Mucosa of descending colon (tissue), 3 donors: ENCODE measurements around the gene SNTG2. TPM values are rescaled to one million over a fixed set of nuclear protein-coding genes. Genes with fewer than 3 reads are reported as not detected.

Experiments used
- ATAC-seq: fragments of 200-7000 bp; cut with Tn5 transposase; one replicate; pipeline ENCODE4 v1.9.1; 2020; ENCODE audit warnings: mild to moderate bottlenecking, moderate library complexity
- DNase-seq, 3 donors: peaks; one replicate each; pipeline ENCODE4 v3.0.0-alpha.2; 2020
- H3K36me3 ChIP-seq: fragments of 200-600 bp; one replicate; pipeline ENCODE4 v1.8.0; 2021; ENCODE audit warnings: low read depth, mild to moderate bottlenecking
- H3K4me1 ChIP-seq: fragments of 200-600 bp; one replicate; pipeline ENCODE4 v1.8.0; 2021; ENCODE audit warnings: low read depth, mild to moderate bottlenecking
- H3K4me3 ChIP-seq: fragments of 200-600 bp; one replicate; pipeline ENCODE4 v1.8.0; 2021; ENCODE audit warnings: mild to moderate bottlenecking
- H3K9me3 ChIP-seq: fragments of 200-600 bp; one replicate; pipeline ENCODE4 v1.8.0; 2021; ENCODE audit warnings: mild to moderate bottlenecking
- intact Hi-C, 2 donors: fragments of 100-400 bp; cut with DNase I in 1 of 2; cut with micrococcal nuclease in 1 of 2; formaldehyde crosslinking; loops; one replicate each; pipeline versions ENCODE4 v1.11.0 to v1.11.1; 2022; cut with DNase I, micrococcal nuclease
- total RNA-seq, 3 donors: library from RNA; stranded (reverse); fragmentation: NEBNext Ultra II Directional in 2 of 3; extraction: Animal tissue kit (Norgen Biotek cat#: 25700) in 2 of 3; gene quantifications; one replicate each; pipeline versions ENCODE4 v1.2.1 to v1.2.4, GENCODE V29; 2021 to 2023
- TF ChIP-seq, protein P1 (sequence below): fragments of 200-600 bp; IDR thresholded peaks from one replicate; pipeline ENCODE4 v1.8.0; 2022; ENCODE audit warnings: antibody characterized with exemption, mild to moderate bottlenecking
- donor health status: DM: no; HTN: no; CAD: no; lungs with moderate emphysema.
- donor health status: DM: no; HTN: no; CAD: no.
- donor health status: DM: no; HTN: yes; CAD: no.

The SNTG2 gene
- total RNA-seq, 3 donors from 2014 or later, result 0.38 to 3.0 (median 2.8) TPM

DNA sequence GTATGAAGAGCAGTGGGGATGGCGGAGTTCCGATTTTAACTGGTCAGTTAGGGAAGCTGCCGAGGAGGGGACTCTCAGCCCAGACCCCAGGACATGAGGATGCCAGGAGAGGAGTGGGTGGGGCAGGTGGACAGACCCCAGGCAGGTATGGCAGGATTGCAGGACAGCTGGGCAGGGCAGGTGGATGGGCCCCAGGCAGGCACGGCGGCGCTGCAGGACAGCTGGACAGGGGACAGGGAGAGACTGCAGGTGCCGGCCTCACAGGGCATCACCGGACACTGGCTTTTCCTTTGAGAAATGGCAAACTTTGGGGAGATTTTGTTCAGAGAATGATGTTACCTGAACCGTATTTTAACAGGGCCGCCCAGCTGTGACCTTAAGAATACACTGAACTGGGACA is 127.7 kb downstream of the SNTG2 start:
- Histone ChIP-seq H3K36me3 (no peaks in the 10 kb centered on the region), H3K4me3 (no peak overlapping the region), H3K9me3 (no peaks in the 10 kb centered on the region), H3K4me1 (no peaks in the 10 kb centered on the region)
- TF ChIP-seq, protein P1, sequence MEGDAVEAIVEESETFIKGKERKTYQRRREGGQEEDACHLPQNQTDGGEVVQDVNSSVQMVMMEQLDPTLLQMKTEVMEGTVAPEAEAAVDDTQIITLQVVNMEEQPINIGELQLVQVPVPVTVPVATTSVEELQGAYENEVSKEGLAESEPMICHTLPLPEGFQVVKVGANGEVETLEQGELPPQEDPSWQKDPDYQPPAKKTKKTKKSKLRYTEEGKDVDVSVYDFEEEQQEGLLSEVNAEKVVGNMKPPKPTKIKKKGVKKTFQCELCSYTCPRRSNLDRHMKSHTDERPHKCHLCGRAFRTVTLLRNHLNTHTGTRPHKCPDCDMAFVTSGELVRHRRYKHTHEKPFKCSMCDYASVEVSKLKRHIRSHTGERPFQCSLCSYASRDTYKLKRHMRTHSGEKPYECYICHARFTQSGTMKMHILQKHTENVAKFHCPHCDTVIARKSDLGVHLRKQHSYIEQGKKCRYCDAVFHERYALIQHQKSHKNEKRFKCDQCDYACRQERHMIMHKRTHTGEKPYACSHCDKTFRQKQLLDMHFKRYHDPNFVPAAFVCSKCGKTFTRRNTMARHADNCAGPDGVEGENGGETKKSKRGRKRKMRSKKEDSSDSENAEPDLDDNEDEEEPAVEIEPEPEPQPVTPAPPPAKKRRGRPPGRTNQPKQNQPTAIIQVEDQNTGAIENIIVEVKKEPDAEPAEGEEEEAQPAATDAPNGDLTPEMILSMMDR, result no peak
- intact Hi-C loops, result no loop called here
- ATAC-seq (no peak), DNase-seq (no peak)

DNA sequence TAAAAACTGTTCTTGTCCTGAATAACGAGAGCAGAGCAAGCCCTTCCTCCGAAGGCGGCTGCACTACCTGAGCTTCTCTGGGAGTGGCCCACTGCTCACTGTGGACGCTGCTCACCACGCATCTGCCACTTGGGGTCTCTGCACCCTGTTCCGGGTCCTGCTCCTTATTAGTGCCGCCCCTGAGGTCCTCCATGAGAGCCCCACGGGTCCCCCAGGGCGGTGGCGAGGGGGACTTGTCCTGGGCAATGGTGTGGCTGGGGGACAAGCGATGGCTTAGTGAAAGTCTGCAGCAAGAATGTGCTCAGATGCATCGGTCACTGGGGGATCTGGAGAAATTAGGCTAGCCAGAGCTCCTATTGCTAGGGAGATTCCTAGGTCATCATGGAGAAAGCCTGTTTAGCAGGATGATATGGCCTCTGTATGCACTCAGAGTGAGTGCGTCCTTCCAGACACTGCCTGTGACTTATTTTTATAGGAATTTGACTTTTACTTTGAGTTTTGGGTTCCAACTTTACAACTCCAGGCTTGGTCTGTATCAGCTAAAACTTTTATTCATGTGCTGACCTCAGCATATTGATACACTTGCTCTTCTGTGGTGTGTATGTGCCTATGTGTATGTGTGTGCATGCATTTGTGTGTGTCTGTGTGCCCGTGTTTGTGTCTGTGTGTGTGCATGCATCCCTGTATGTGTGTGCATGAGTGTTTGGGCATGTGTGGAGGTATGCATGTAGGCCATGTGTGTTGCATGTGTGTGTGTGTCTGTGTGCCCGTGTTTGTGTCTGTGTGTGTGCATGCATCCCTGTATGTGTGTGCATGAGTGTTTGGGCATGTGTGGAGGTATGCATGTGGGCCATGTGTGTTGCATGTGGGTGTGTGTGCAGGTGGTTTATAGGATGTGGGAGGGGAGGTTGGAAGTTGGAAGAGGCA is 129.5 kb downstream of the SNTG2 start:
- intact Hi-C loops, result no loop called here
- Histone ChIP-seq H3K9me3 (no peaks in the 10 kb centered on the region), H3K4me3 (no peak overlapping the region), H3K4me1 (no peaks in the 10 kb centered on the region), H3K36me3 (no peaks in the 10 kb centered on the region)
- TF ChIP-seq, protein P1, result no peak
- no peak for DNase-seq
- ATAC-seq, result no peak

GRCh38 chr2:1081451-1082225 is 131.0 kb downstream of the SNTG2 start:
- TF ChIP-seq, protein P1, result no peak
- Histone ChIP-seq H3K4me3 (no peak overlapping the region), H3K4me1 (no peaks in the 10 kb centered on the region), H3K9me3 (no peaks in the 10 kb centered on the region), H3K36me3 (no peaks in the 10 kb centered on the region)
- DNase-seq (peak in 2 of 3 donors; percentile 57 to 72), ATAC-seq (peak; percentile 78)
- intact Hi-C loops, result no loop called here

DNA sequence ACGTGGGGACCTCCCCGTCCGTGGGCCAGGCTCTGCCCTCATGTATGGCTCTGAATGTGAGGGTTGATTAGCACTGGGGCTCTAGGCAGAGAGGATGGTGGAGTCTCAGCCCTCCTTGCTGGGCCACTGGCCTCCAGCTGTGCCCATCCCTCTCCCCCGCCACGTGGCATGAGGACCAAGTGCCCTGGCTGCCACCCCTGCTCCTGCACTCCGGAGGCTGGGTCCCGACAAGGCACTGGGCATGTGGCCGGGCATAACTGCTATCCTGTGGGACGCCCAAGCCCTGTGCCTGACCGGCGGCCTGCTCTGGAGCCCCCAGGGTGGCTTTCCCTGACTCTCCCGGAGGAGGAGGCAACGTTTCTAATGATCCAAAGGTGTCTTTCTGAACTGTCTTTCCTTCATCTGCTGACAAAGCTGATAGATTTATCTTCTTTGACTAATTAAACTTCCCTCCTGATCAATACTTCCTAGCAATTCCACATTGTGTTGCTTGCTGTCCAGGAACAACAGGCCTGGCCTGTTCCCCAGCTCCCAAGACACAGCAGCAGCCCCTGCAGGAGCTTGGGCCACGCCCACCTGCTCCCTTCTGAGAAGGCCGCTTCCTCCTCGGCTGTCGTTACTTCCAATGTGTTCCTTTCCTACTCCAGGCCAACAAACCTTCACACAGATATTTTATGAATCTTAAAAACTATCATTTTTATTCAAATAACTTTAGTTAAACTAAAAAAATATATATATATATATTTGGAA is 132.0 kb downstream of the SNTG2 start:
- H3K9me3 ChIP-seq, result no peaks in the 10 kb centered on the region
- H3K36me3 ChIP-seq, result no peaks in the 10 kb centered on the region
- no peak overlapping the region for H3K4me3 ChIP-seq
- DNase-seq, result no peak
- TF ChIP-seq, protein P1, result no peak
- peak; percentile 44 for ATAC-seq
- no peaks in the 10 kb centered on the region for H3K4me1 ChIP-seq
- intact Hi-C loops, result no loop called here

GRCh38 chr2:1088192-1088860 is 137.7 kb downstream of the SNTG2 start:
- Histone ChIP-seq H3K36me3 (no peaks in the 10 kb centered on the region), H3K4me1 (no peaks in the 10 kb centered on the region), H3K4me3 (no peak overlapping the region), H3K9me3 (no peaks in the 10 kb centered on the region)
- DNase-seq (no peak), ATAC-seq (peak; percentile 31)
- TF ChIP-seq, protein P1, result no peak
- intact Hi-C loops, result no loop called here
